Heart left ventricle (tissue), 16 donors: Measurements from ENCODE around the gene ADD2. TPM values are rescaled to one million over a fixed set of nuclear protein-coding genes. Genes with fewer than 3 reads are reported as not detected.

ENCODE experiments used
- ATAC-seq, 4 donors: fragments of 200-7000 bp; cut with Tn5 transposase; one replicate each; pipeline ENCODE4 v1.9.1; 2020 to 2022; ENCODE audit warnings: moderate library complexity in 4 of 4, mild to moderate bottlenecking in 3 of 4, moderate number of reproducible peaks in 1 of 4
- DNase-seq, 5 donors: peaks; one replicate each; pipeline ENCODE4 v3.0.0-alpha.2; 2020
- H3K27ac ChIP-seq, 12 donors: fragments of 200-600 bp; sonication (generic) in 4 of 12; one replicate each; pipeline versions ENCODE4 v1.5.0 to v1.8.0; 2016 to 2022; ENCODE audit warnings: mild to moderate bottlenecking in 2 of 12
- H3K27me3 ChIP-seq, 9 donors: fragments of 200-600 bp; sonication (generic) in 2 of 9; one replicate each; pipeline versions ENCODE4 v1.5.1 to v1.8.0; 2016 to 2022; ENCODE audit warnings: mild to moderate bottlenecking in 3 of 9
- H3K36me3 ChIP-seq, 9 donors: fragments of 200-600 bp; sonication (generic) in 2 of 9; one replicate each; pipeline versions ENCODE4 v1.5.0 to v1.8.0; 2018 to 2022; ENCODE audit warnings: mild to moderate bottlenecking in 2 of 9
- H3K4me1 ChIP-seq, 12 donors: fragments of 200-600 bp; sonication (generic) in 4 of 12; one replicate each; pipeline versions ENCODE4 v1.5.0 to v1.8.0; 2016 to 2022; ENCODE audit warnings: mild to moderate bottlenecking in 3 of 12
- H3K4me3 ChIP-seq, 12 donors: fragments of 200-600 bp; sonication (generic) in 4 of 12; one replicate each; pipeline versions ENCODE4 v1.5.0 to v1.8.0; 2017 to 2022; ENCODE audit warnings: mild to moderate bottlenecking in 9 of 12, moderate library complexity in 4 of 12
- H3K9me3 ChIP-seq, 12 donors: fragments of 200-600 bp; sonication (generic) in 4 of 12; one replicate each; pipeline versions ENCODE4 v1.5.0 to v1.8.0; 2016 to 2022; ENCODE audit warnings: mild to moderate bottlenecking in 1 of 12
- CTCF ChIP-seq, 12 donors: fragments of 200-600 bp; sonication (generic) in 4 of 12; IDR thresholded peaks; one replicate each; pipeline versions ENCODE4 v1.5.0 to v1.8.0; 2018 to 2022; ENCODE audit warnings: antibody characterized with exemption in 12 of 12, mild to moderate bottlenecking in 5 of 12
- POLR2A ChIP-seq, 2 donors: fragments of 450-650 bp; IDR thresholded peaks; one replicate each; pipeline ENCODE4 v1.6.1; 2017; ENCODE audit warnings: antibody characterized with exemption in 2 of 2, mild to moderate bottlenecking in 2 of 2, moderate library complexity in 2 of 2
- WGBS, 4 donors: extraction: QIAGEN DNeasy Blood & Tissue Kit in 2 of 4; methylation state at CpG; one replicate each; pipeline versions ENCODE4 v1.1.5 to v1.1.7; 2013 to 2018; 5-methylcytosine and 5-hydroxymethylcytosine counted together
- intact Hi-C, 10 donors: fragments of 100-400 bp; cut with DNase I; formaldehyde crosslinking; loops; one replicate each; pipeline versions ENCODE4 v1.11.1 to v1.14.2; 2022
- polyA plus RNA-seq, 2 donors: library from polyadenylated mRNA; stranded (reverse); fragments of 200-250 nt; gene quantifications; one replicate each; pipeline ENCODE4 v1.2.3, GENCODE V29; 2013
- total RNA-seq, 9 donors: library from RNA; depleted of rRNA in 2 of 9; stranded (reverse); fragments of >200 nt in 2 of 9; fragmentation: NEBNext Ultra II Directional in 3 of 9; extraction: Animal tissue kit (Norgen Biotek cat#: 25700) in 3 of 9; gene quantifications; one replicate each; pipeline versions ENCODE4 v1.1.0 to v1.2.4, GENCODE V29; 2016 to 2023
- donor health status: ischemic (EF 13 %, LVEDD 7.1; RV severe dilation, severe dysfunction).
- donor health status: healthy with polysubstance abuse.
- donor health status: DM: no; HTN: yes; CAD: no.
- donor health status: DM: no; HTN: no; CAD: no.
- donor health status: ischemic (EF 25% LVEDD 6.9; RV normal size, moderate dysfunction).
- donor health status: ischemic (EF 25% LVEDD 5.7; RV mildly dilated, moderate dysfunction).
- donor health status: healthy.
- donor health status: DM: yes; HTN: yes; CAD: no.
- donor health status: ischemic (EF 35%, LVEDD 5.7; RV mildly dilated, moderate dysfunction).
- donor health status: nonischemic (EF 11% LVEDD 7.7; RV severe dilation, severe dysfunction).
- donor health status: DM: yes; HTN: yes; CAD: no.
- donor health status: PGD.
- donor health status: ischemic (EF 29% LVEDD 5.4; RV normal size, mild dysfunction).
- donor health status: nonischemic (EF 23%, LVEDD 6.1; RV moderate dilation, normal function).

The ADD2 gene
- total and polyA plus RNA-seq, 11 donors, result 0.49 to 7.3 (median 3.0) TPM

GRCh38 chr2:70707706-70708105, 60.3 kb downstream of the ADD2 start:
- Histone ChIP-seq H3K27me3 (no peaks in the 10 kb centered on the region), H3K4me1 (no peaks in the 10 kb centered on the region), H3K4me3 (no peak overlapping the region), H3K36me3 (no peaks in the 10 kb centered on the region), H3K27ac (no peak overlapping the region), H3K9me3 (no peaks in the 10 kb centered on the region)
- no peak for DNase-seq
- TF ChIP-seq CTCF (IDR thresholded peaks at IDR 0.05), result no peak
- no peak for TF ChIP-seq POLR2A (IDR thresholded peaks at IDR 0.05)
- ATAC-seq, result no peak
- intact Hi-C loops, result loop anchor here in 1 of 10 donors (1.0 kb wide), 1 partner anchor 20 kb away; no protein-coding TSS in a partner anchor
- 94 to 100% (median 96%) methylated on average over 1 of the region's 1 CpG for WGBS, 4 donors

- Histone ChIP-seq H3K4me1 (no peaks in the 10 kb centered on the region), H3K36me3 (no peaks in the 10 kb centered on the region), H3K4me3 (no peak overlapping the region), H3K27ac (no peak overlapping the region), H3K27me3 (no peaks in the 10 kb centered on the region), H3K9me3 (no peaks in the 10 kb centered on the region)
- 95 to 98% (median 96%) methylated on average over 29 to 36 of the region's 36 CpGs for WGBS, 4 donors
- TF ChIP-seq POLR2A (IDR thresholded peaks at IDR 0.05), result no peak
- TF ChIP-seq CTCF (IDR thresholded peaks at IDR 0.05), result no peak
- intact Hi-C loops, result no loop called here
- DNase-seq, result no peak
- no peak for ATAC-seq
These were observed 61.8 kb downstream of the ADD2 start for GRCh38 chr2:70706026-70706795.

GRCh38 chr2:70705160-70705850, 62.7 kb downstream of the ADD2 start:
- Histone ChIP-seq H3K9me3 (no peaks in the 10 kb centered on the region), H3K27ac (no peak overlapping the region), H3K4me3 (no peak overlapping the region), H3K36me3 (no peaks in the 10 kb centered on the region), H3K27me3 (no peaks in the 10 kb centered on the region), H3K4me1 (no peaks in the 10 kb centered on the region)
- WGBS, 4 donors, result 80 to 95% (median 92%) methylated on average over 6 to 8 of the region's 8 CpGs
- TF ChIP-seq CTCF (IDR thresholded peaks at IDR 0.05) (no peak), POLR2A (IDR thresholded peaks at IDR 0.05) (no peak)
- DNase-seq (no peak), ATAC-seq (no peak)
- intact Hi-C loops, result no loop called here

- Histone ChIP-seq H3K36me3 (no peaks in the 10 kb centered on the region), H3K4me1 (no peaks in the 10 kb centered on the region), H3K4me3 (no peak overlapping the region), H3K27me3 (no peaks in the 10 kb centered on the region), H3K9me3 (no peaks in the 10 kb centered on the region), H3K27ac (no peak overlapping the region)
- 44 to 64% (median 52%) methylated on average over 8 to 9 of the region's 9 CpGs for WGBS, 4 donors
- peak in 2 of 4 donors; percentile 48 to 51 for ATAC-seq
- DNase-seq, result peak in 2 of 5 donors; percentile 15 to 52
- intact Hi-C loops, result no loop called here
- TF ChIP-seq CTCF (IDR thresholded peaks at IDR 0.05) (no peak), POLR2A (IDR thresholded peaks at IDR 0.05) (no peak)
These were observed 64.0 kb downstream of the ADD2 start for GRCh38 chr2:70703900-70704549.
